ENCODE measurements around the gene ABHD2.
"Not testable (repeated sequence)": the region's sequence is repeated elsewhere in the genome, so short reads cannot be mapped to it uniquely, and the experiment has no call there.

Gene ABHD2

GRCh38 chr15:89121414-89121813, 33.2 kb downstream of the ABHD2 start:
- no peak for DNase-seq (ENCODE audit: low read depth)

GRCh38 chr15:89122505-89123180, 34.4 kb downstream of the ABHD2 start:
- DNase-seq (ENCODE audit: low read depth): no peak

GRCh38 chr15:89123181-89123525, 34.9 kb downstream of the ABHD2 start:
- DNase-seq (ENCODE audit: low read depth): no peak

- no peak for DNase-seq (ENCODE audit: low read depth)
Observed at GRCh38 chr15:89125088-89125826, 37.0 kb downstream of the ABHD2 start.

- DNase-seq (ENCODE audit: low read depth): no peak
Observed at GRCh38 chr15:89126009-89126408, 37.8 kb downstream of the ABHD2 start.

- no peak for DNase-seq (ENCODE audit: low read depth)
Observed at GRCh38 chr15:89127054-89127702, 38.9 kb downstream of the ABHD2 start.

- no peak for DNase-seq (ENCODE audit: low read depth)
Observed at GRCh38 chr15:89128320-89129122, 40.3 kb downstream of the ABHD2 start.

GRCh38 chr15:89129123-89129815, 41.0 kb downstream of the ABHD2 start:
- peak; percentile 40 for DNase-seq (ENCODE audit: low read depth)

GRCh38 chr15:89129816-89130134, 41.5 kb downstream of the ABHD2 start:
- DNase-seq (ENCODE audit: low read depth): no peak

GRCh38 chr15:89130201-89130600, 41.9 kb downstream of the ABHD2 start:
- DNase-seq (ENCODE audit: low read depth): no peak

GRCh38 chr15:89131731-89132130, 43.5 kb downstream of the ABHD2 start:
- DNase-seq (ENCODE audit: low read depth): no peak

GRCh38 chr15:89132611-89133507, 44.6 kb downstream of the ABHD2 start:
- DNase-seq (ENCODE audit: low read depth): no peak

- DNase-seq (ENCODE audit: low read depth): not testable (repeated sequence)
Observed at GRCh38 chr15:89135387-89136077, 47.3 kb downstream of the ABHD2 start.

- DNase-seq (ENCODE audit: low read depth): no peak
Observed at GRCh38 chr15:89136078-89136806, 48.0 kb downstream of the ABHD2 start.

GRCh38 chr15:89136818-89137772, 48.8 kb downstream of the ABHD2 start:
- DNase-seq (ENCODE audit: low read depth): no peak

GRCh38 chr15:89137926-89138325, 49.7 kb downstream of the ABHD2 start:
- no peak for DNase-seq (ENCODE audit: low read depth)

- no peak for DNase-seq (ENCODE audit: low read depth)
Observed at GRCh38 chr15:89138999-89139612, 50.9 kb downstream of the ABHD2 start.
